Lower leg skin (tissue), 4 donors: ENCODE data around the gene MGAT4D. TPM values are rescaled to one million over a fixed set of nuclear protein-coding genes. Genes with fewer than 3 reads are reported as not detected.

Experiments used
- DNase-seq, 2 donors: peaks; one replicate each; pipeline ENCODE4 v3.0.0-alpha.2; 2019; ENCODE audit warnings: low spot score in 2 of 2
- H3K4me3 ChIP-seq: fragments of 200-600 bp; sonication (generic); 2 replicates; pipeline ENCODE4 v1.5.1; 2017; ENCODE audit warnings: mild to moderate bottlenecking, low read depth; ENCODE audit not compliant: poor library complexity, severe bottlenecking
- POLR2A ChIP-seq, 2 donors: fragments of 450-650 bp; IDR thresholded peaks; one replicate each; pipeline ENCODE4 v1.6.1; 2016 to 2017; ENCODE audit warnings: antibody characterized with exemption in 2 of 2, mild to moderate bottlenecking in 1 of 2, moderate library complexity in 1 of 2
- WGBS, 2 donors: methylation state at CpG; one replicate each; pipeline ENCODE4 v1.1.5; 2018; 5-methylcytosine and 5-hydroxymethylcytosine counted together
- intact Hi-C: fragments of 100-400 bp; cut with DNase I; formaldehyde crosslinking; loops from one replicate; pipeline ENCODE4 v1.15.0; 2023; ENCODE audit warnings: low total_unique reads
- total RNA-seq, 4 donors: library from RNA; depleted of rRNA; stranded (reverse); fragments of >200 nt; gene quantifications; one replicate each; pipeline ENCODE4 v1.1.0, GENCODE V29; 2016
- TF ChIP-seq, protein P1 (sequence below), 3 donors: fragments of 450-650 bp; IDR thresholded peaks; one replicate each; pipeline ENCODE4 v1.5.1; 2016; ENCODE audit warnings: antibody characterized with exemption in 3 of 3, mild to moderate bottlenecking in 3 of 3, moderate library complexity in 2 of 3

Gene MGAT4D
- not detected for total RNA-seq

- TF ChIP-seq POLR2A (IDR thresholded peaks at IDR 0.05): no peak
- TF ChIP-seq, protein P1, sequence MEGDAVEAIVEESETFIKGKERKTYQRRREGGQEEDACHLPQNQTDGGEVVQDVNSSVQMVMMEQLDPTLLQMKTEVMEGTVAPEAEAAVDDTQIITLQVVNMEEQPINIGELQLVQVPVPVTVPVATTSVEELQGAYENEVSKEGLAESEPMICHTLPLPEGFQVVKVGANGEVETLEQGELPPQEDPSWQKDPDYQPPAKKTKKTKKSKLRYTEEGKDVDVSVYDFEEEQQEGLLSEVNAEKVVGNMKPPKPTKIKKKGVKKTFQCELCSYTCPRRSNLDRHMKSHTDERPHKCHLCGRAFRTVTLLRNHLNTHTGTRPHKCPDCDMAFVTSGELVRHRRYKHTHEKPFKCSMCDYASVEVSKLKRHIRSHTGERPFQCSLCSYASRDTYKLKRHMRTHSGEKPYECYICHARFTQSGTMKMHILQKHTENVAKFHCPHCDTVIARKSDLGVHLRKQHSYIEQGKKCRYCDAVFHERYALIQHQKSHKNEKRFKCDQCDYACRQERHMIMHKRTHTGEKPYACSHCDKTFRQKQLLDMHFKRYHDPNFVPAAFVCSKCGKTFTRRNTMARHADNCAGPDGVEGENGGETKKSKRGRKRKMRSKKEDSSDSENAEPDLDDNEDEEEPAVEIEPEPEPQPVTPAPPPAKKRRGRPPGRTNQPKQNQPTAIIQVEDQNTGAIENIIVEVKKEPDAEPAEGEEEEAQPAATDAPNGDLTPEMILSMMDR (IDR thresholded peaks at IDR 0.05): no peak
- no peak within 1 kb of the TSS for H3K4me3 ChIP-seq
- no peak for DNase-seq
- intact Hi-C loops: no loop called here
- 11 to 12% methylated on average over 52 to 68 of the region's 68 CpGs for WGBS, 2 donors
Observed at GRCh38 chr4:140497747-140498636, at the start of gene MGAT4D. Gene MGAT4D, minus strand, starts transcription at chr4:140498293. Its CDS starts 71 bp downstream, at chr4:140498222.

GRCh38 chr4:140533951-140534480 is 35.9 kb upstream of the MGAT4D start:
- H3K4me3 ChIP-seq: no peak overlapping the region
- no peak for DNase-seq
- intact Hi-C loops: no loop called here
- TF ChIP-seq, protein P1 (IDR thresholded peaks at IDR 0.05): no peak
- TF ChIP-seq POLR2A (IDR thresholded peaks at IDR 0.05): no peak
- 86 to 87% methylated on average over 4 of the region's 4 CpGs for WGBS, 2 donors

GRCh38 chr4:140529434-140529833 is 31.3 kb upstream of the MGAT4D start:
- no peak for TF ChIP-seq POLR2A (IDR thresholded peaks at IDR 0.05)
- TF ChIP-seq, protein P1 (IDR thresholded peaks at IDR 0.05): no peak
- intact Hi-C loops: no loop called here
- H3K4me3 ChIP-seq: no peak overlapping the region
- DNase-seq: no peak
- WGBS, 2 donors: 90 to 97% methylated on average over 1 of the region's 1 CpG

- intact Hi-C loops: no loop called here
- H3K4me3 ChIP-seq: peak within 1 kb of the TSS; percentile 97
- 1% methylated on average over 31 to 50 of the region's 77 CpGs for WGBS, 2 donors
- peak; percentile 98 to 100 for DNase-seq
- TF ChIP-seq, protein P1 (IDR thresholded peaks at IDR 0.05): peak in 1 of 3 donors; percentile 65
- TF ChIP-seq POLR2A (IDR thresholded peaks at IDR 0.05): no peak
Observed at GRCh38 chr4:140523857-140524742, 26.0 kb upstream of the MGAT4D start, which contains the start of gene ELMOD2. Gene ELMOD2, plus strand, starts transcription at chr4:140524168. Its CDS starts 1,261 bp downstream, at chr4:140525429.

DNA sequence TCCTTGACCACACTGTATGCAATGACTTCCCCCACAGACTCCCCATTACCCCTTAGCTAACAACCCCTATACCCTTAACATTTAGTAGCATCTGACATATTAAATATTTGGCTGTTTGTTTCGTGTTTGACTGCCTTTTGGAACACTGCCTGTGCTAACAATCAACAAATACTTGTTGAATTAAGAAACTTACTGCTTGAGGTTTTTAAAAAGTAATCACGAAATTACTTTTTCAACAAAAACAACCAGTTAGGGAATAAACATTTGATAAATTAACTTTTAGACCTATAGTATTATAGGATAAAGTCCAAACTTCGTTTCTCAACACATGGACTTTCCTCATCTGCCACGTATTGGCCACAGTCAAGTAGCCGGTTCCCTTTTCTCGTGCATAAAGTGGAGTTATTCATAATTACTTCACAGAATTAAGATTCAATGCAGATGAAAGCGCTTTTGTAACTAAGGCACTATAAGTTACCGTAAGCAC is 25.3 kb upstream of the MGAT4D start:
- intact Hi-C loops: no loop called here
- 8 to 11% methylated on average over 8 of the region's 8 CpGs for WGBS, 2 donors
- TF ChIP-seq, protein P1 (IDR thresholded peaks at IDR 0.05): no peak
- no peak for TF ChIP-seq POLR2A (IDR thresholded peaks at IDR 0.05)
- DNase-seq: no peak
- no peak overlapping the region for H3K4me3 ChIP-seq
